ENCODE results near the gene BIN2.
A peak's percentile ranks its signal among the peaks of the same experiment; 100 is the strongest.

Gene BIN2

DNA sequence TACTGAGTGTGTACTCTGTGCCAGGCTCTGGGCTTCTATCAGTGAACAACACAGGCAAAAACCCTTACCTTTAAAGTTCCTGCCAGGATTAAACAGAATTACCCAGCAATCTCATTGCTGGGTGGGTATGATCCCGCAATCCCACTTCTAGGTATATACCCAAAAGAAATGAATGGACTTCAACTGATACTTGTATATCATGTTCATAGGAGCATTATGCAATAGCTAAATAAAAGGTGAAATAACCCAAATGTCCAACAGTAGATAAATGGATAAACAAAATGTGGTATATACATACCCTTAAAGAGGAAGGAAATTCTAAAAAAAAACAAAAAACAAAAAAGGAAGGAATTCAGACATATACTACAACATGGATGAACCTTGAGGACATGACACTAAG, 70.7 kb downstream of the BIN2 start:
- no peak for DNase-seq

- no peak for DNase-seq
These were observed 76.3 kb downstream of the BIN2 start for GRCh38 chr12:51247523-51248206.

DNA sequence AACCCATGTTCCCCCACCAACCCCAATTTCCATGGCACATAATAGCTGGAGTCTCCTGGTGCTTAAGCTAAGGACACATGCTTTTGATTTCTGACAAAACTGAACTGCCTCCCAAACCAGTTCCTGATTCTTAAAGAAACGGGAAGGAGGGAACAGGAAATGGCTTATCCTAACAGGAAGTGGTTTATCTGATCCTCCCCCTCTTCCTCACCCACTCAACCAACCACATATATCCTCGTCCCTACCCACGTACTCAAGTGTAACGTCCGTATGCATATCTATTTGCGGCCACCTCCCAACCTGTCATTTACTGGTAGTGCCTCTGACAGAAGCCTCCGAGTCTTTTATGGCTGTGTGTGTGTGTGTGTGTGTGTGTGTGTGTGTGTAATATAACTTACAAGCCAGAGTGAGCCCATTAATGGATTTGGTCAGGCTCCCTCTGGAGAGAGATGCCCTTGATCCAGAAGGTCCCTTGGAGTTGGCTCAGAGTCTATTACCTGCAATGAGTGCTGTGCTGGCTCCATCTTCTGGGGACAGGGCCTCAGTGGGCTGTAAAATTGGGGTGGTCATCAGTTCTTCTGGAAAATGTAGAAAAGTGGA, 77.6 kb downstream of the BIN2 start:
- DNase-seq = no peak

DNA sequence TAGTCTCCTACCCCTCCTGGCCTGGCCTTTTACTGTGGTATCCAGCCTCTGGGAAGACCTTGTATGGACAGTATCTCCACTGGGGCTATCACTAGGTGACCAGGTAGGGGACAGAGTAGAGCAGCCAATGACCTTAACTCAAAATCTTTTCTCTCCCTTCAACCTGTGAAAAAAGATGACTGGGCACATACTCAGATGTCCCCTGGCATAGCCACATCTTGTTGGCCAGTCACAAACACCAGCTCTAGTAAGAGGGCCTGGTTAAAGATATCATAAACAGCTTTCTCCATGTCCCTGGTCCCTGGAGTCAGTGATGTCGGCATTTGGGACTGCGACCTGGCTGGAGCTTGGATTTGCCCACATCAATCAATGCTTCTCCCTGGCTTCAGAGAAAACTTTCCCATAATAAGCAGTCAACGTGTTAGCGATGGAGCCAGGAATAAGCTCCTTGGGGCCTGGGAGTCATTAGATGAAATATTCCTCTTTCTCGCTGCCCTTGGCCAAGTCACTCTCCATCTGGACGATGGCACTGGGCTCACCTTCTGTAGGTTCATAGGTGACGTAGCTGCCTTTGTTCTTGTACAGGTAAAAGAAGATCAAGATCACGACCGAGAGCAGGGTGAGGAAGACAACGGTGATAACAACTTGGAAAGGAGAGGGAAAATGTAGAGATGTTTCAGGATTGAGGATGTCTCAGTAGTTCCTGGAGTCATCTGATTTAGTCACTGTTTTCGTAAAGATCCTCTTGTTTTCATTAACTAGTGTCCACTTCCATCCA, 78.3 kb downstream of the BIN2 start:
- no peak for DNase-seq

DNA sequence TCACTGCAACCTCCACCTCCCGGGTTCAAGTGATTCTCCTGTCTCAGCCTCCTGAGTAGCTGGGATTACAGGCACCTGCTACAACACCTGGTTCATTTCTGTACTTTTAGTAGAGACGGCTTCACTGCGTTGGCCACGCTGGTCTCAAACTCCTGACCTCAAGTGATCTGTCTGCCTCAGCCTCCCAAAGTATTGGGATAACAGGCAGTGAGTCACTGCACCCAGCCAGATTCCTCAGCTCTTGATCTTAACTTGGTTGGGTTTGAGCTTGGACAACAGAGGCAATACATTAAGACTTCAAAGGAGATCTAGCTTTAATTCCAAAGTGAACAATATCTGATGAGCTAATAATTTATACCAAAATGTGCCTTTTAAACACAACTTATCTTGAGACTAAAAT, 79.7 kb downstream of the BIN2 start:
- no peak for DNase-seq

DNA sequence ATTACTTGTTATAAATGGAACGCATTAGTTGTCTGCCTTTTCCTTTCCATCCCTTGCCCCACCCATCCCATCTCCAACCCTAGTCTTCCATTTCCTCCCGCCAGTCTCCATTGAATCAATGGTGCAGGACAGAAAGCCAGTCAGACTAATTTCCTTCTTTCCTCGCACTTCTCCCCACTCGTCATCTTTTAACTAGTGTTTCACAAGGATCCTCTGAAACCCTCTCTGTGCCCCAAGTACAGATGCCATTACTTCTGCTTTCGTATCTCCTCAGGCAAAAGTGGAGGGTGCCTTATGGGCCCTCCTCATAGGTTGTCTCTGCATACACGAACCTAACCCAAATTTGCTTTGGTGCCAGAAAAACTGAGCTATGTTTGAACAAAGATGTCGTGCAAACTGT, 81.1 kb downstream of the BIN2 start:
- no peak for DNase-seq

DNA sequence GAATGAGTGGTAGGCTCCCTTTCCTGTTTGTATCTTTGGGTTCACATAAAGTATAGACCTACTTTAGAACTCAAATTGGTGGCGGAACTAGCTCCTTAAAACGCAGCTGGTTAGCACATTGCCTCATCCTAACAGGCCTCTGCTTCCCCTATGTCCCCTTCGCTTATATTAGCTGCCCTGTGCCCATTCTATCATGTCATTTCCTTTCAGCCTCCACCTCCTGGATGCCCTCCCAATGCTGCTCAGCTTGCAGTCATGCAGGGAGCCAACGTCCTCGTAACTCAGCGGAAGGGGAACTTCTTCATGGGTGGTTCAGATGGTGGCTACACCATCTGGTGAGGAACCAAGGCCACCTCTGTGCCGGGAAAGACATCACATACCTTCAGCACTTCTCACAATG, 81.9 kb downstream of the BIN2 start:
- DNase-seq = no peak

- no peak for DNase-seq
These were observed 83.0 kb downstream of the BIN2 start for GRCh38 chr12:51240971-51241370.

DNA sequence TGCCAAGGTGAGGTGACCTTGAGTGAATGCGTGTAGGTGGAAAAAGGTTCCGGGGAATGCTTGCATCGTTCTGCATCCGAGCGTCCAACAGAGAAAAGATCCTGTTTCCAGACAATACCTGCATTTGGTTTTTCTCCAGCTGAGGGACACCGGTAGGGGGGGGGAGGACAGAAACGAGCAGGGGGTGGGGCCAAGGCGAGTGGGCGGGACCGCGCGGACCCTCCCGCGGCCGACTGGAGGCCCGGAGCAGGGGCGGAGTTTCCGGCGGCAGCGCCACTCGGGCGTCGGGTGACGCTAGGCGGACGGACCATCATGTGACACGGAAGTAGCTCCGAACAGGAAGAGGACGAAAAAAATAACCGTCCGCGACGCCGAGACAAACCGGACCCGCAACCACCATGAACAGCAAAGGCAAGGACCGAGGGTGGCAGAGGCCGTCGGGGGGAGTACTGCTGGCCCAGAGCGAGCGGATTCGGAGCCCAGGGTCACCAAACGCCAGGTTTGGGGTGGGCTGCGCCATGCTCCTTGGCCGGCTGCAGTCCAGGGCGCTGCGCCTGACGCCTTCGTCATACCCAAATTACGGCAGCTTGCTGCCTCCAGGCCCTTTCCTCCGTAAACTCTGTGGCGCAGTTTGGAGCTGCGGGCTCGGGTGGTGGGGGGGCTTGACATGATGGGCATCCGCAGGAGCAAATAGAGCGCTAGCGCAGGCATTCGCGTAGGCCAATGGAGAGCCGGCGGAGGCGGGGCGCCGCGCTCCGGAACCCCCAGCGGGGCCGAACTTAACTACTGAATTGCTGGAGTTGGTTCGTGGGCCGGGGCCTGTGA, 85.3 kb downstream of the BIN2 start, which contains the start of gene DAZAP2:
Gene DAZAP2, plus strand, starts transcription at position 317 of the 825 bp plus-strand sequence. Its CDS starts 82 bp downstream, at position 399.
- peak; percentile 77 for DNase-seq

- peak; percentile 5 for DNase-seq
These were observed 85.9 kb downstream of the BIN2 start for GRCh38 chr12:51238037-51238509.

GRCh38 chr12:51234530-51234929, 89.4 kb downstream of the BIN2 start:
- DNase-seq = no peak

- no peak for DNase-seq
These were observed 91.3 kb downstream of the BIN2 start for GRCh38 chr12:51232642-51233041.
